ENCODE data around the gene HOTAIR. TPM values are rescaled to one million over a fixed set of nuclear protein-coding genes. Genes with fewer than 3 reads are reported as not detected.

HOTAIR gene
- polyA plus RNA-seq, 3 donors = not detected

GRCh38 chr12:53938326-53939140 is 36.2 kb downstream of the HOTAIR start, which contains the start of gene HOXC13:
Gene HOXC13 (plus strand): TSS chr12:53938831. CDS start chr12:53938907, 76 bp downstream.
- 6% methylated on average over 51 of the region's 56 CpGs for WGBS (ENCODE audit: insufficient coverage)

GRCh38 chr12:53937596-53938325 is 37.0 kb downstream of the HOTAIR start:
- whole genome bisulfite sequencing (ENCODE audit: insufficient coverage) = 27% methylated on average over 7 of the region's 23 CpGs
- Mint-ChIP-seq H3K4me1 (peaks cover 9% of the 10 kb centered on the region), H3K27ac (no peak overlapping the region), H3K9me3 (peaks cover 6 to 46% (median 34%) of the 10 kb centered on the region in 7 donors), H3K27me3 (ENCODE audit: low read depth in 3 of 3) (peaks cover 95 to 98% (median 96%) of the 10 kb centered on the region in 3 donors), H3K4me3 (peak overlapping the region in 1 of 2 donors; percentile 75), H3K36me3 (peaks cover 0 to 3% of the 10 kb centered on the region in 2 donors)
- H3K36me3 ChIP-seq (replicated peaks in 1 of 2; ENCODE audit: control insufficient read depth in 1 of 2, insufficient read depth in 2 of 2, low read length in 2 of 2) = no peaks in the 10 kb centered on the region
- intact Hi-C loops (cut with micrococcal nuclease) = no loop called here
- H3K27me3 ChIP-seq (ENCODE audit: control insufficient read depth in 2 of 2, insufficient read depth in 2 of 2, low read length in 2 of 2) = peaks cover 92 to 97% of the 10 kb centered on the region in 2 donors
- no peak overlapping the region for H3K4me2 ChIP-seq (replicated peaks; ENCODE audit: extremely low read depth, low read length, poor library complexity, severe bottlenecking)
- no peak overlapping the region for H3K9ac ChIP-seq (ENCODE audit: insufficient read depth, low read length, poor library complexity, severe bottlenecking)
- no peak overlapping the region for H3K4me3 ChIP-seq (replicated peaks in 1 of 3; ENCODE audit: low read depth in 2 of 3, low read length in 3 of 3)
- no peaks in the 10 kb centered on the region for H4K20me1 ChIP-seq (ENCODE audit: insufficient read depth, low read length)
- H3K4me1 ChIP-seq (ENCODE audit: control insufficient read depth in 1 of 2, insufficient read depth in 2 of 2, low read length in 2 of 2) = no peaks in the 10 kb centered on the region
- peaks cover 8 to 71% of the 10 kb centered on the region in 2 donors for H3K9me3 ChIP-seq (replicated peaks in 1 of 2; ENCODE audit: control insufficient read depth in 1 of 2, insufficient read depth in 1 of 2, low read length in 2 of 2)
- no peak overlapping the region for H2AFZ ChIP-seq (ENCODE audit: insufficient read depth, low read depth, low read length, poor library complexity, severe bottlenecking)
- TF ChIP-seq, protein P1, sequence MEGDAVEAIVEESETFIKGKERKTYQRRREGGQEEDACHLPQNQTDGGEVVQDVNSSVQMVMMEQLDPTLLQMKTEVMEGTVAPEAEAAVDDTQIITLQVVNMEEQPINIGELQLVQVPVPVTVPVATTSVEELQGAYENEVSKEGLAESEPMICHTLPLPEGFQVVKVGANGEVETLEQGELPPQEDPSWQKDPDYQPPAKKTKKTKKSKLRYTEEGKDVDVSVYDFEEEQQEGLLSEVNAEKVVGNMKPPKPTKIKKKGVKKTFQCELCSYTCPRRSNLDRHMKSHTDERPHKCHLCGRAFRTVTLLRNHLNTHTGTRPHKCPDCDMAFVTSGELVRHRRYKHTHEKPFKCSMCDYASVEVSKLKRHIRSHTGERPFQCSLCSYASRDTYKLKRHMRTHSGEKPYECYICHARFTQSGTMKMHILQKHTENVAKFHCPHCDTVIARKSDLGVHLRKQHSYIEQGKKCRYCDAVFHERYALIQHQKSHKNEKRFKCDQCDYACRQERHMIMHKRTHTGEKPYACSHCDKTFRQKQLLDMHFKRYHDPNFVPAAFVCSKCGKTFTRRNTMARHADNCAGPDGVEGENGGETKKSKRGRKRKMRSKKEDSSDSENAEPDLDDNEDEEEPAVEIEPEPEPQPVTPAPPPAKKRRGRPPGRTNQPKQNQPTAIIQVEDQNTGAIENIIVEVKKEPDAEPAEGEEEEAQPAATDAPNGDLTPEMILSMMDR (IDR thresholded peaks at IDR 0.05) = no peak
- no peaks in the 10 kb centered on the region for H3K79me2 ChIP-seq (ENCODE audit: insufficient read depth, low read length)
- no peak for DNase-seq
- no peak overlapping the region for H3K27ac ChIP-seq (ENCODE audit: low read depth in 1 of 2, low read length in 2 of 2)

More at GRCh38 chr12:53938326-53939140, 36.2 kb downstream of the HOTAIR start, which contains the start of gene HOXC13:
- Mint-ChIP-seq H3K27me3 (ENCODE audit: low read depth in 3 of 3) (peaks cover 94 to 97% (median 95%) of the 10 kb centered on the region in 3 donors), H3K9me3 (peaks cover 6 to 46% (median 33%) of the 10 kb centered on the region in 7 donors), H3K36me3 (peaks cover 0 to 3% of the 10 kb centered on the region in 2 donors), H3K4me3 (peak within 1 kb of the TSS in 1 of 2 donors; percentile 75), H3K4me1 (peaks cover 9% of the 10 kb centered on the region), H3K27ac (no peak within 1 kb of the TSS)
- H3K4me2 ChIP-seq (replicated peaks; ENCODE audit: extremely low read depth, low read length, poor library complexity, severe bottlenecking) = peak within 1 kb of the TSS; percentile 27
- no peak within 1 kb of the TSS for H3K27ac ChIP-seq (ENCODE audit: low read depth in 1 of 2, low read length in 2 of 2)
- intact Hi-C loops (cut with micrococcal nuclease) = no loop called here
- peak within 1 kb of the TSS in 1 of 3 experiments; percentile 23 for H3K4me3 ChIP-seq (replicated peaks in 1 of 3; ENCODE audit: low read depth in 2 of 3, low read length in 3 of 3)
- no peaks in the 10 kb centered on the region for H4K20me1 ChIP-seq (ENCODE audit: insufficient read depth, low read length)
- H2AFZ ChIP-seq (ENCODE audit: insufficient read depth, low read depth, low read length, poor library complexity, severe bottlenecking) = no peak within 1 kb of the TSS
- TF ChIP-seq, protein P1 (IDR thresholded peaks at IDR 0.05) = no peak
- DNase-seq = peak in 1 of 3 donors; percentile 8
- H3K36me3 ChIP-seq (replicated peaks in 1 of 2; ENCODE audit: control insufficient read depth in 1 of 2, insufficient read depth in 2 of 2, low read length in 2 of 2) = no peaks in the 10 kb centered on the region
- H3K4me1 ChIP-seq (ENCODE audit: control insufficient read depth in 1 of 2, insufficient read depth in 2 of 2, low read length in 2 of 2) = no peaks in the 10 kb centered on the region
- no peak within 1 kb of the TSS for H3K9ac ChIP-seq (ENCODE audit: insufficient read depth, low read length, poor library complexity, severe bottlenecking)
- no peaks in the 10 kb centered on the region for H3K79me2 ChIP-seq (ENCODE audit: insufficient read depth, low read length)
- H3K27me3 ChIP-seq (ENCODE audit: control insufficient read depth in 2 of 2, insufficient read depth in 2 of 2, low read length in 2 of 2) = peaks cover 92 to 97% of the 10 kb centered on the region in 2 donors
- peaks cover 8 to 74% of the 10 kb centered on the region in 2 donors for H3K9me3 ChIP-seq (replicated peaks in 1 of 2; ENCODE audit: control insufficient read depth in 1 of 2, insufficient read depth in 1 of 2, low read length in 2 of 2)
